H1 (cell line): Measurements from ENCODE around the gene RAD51B. TPM values are rescaled to one million over a fixed set of nuclear protein-coding genes. Genes with fewer than 3 reads are reported as not detected.

Experiments
- CTCF ChIA-PET: fragments of 300-600 bp; sonication (Branson Sonifier 250); formaldehyde crosslinking; loops from one replicate; lab custom pipeline; 2021; ENCODE audit not compliant: partially characterized antibody; lab: Charles Lee
- POLR2A ChIA-PET: fragments of 300-600 bp; sonication (Branson Sonifier 250); formaldehyde crosslinking; loops from one replicate; lab custom pipeline; 2021; ENCODE audit warnings: inconsistent platforms; ENCODE audit not compliant: partially characterized antibody; lab: Charles Lee
- DNase-seq, 2 experiments: peaks; one replicate each; pipeline versions ENCODE4 v3.0.0 to v3.0.0-alpha.2; 2010 to 2022; ENCODE audit warnings: low spot score in 2 of 2, low read depth in 1 of 2, mixed read lengths in 1 of 2
- FAIRE-seq: peaks from 2 replicates; lab custom pipeline; 2011; peaks lifted over from hg19 to GRCh38; lab: Jason Lieb, UNC
- H2AFZ ChIP-seq: 2 replicates; pipeline ENCODE4 v1.8.1; 2012; ENCODE audit warnings: low read length, inconsistent platforms
- H2AK5ac ChIP-seq: 2 replicates; pipeline ENCODE4 v1.6.1; 2013; ENCODE audit warnings: low read depth, low read length
- H2BK120ac ChIP-seq: replicated peaks from 2 replicates; pipeline ENCODE3; 2013; ENCODE audit warnings: low read depth, low read length, inconsistent platforms
- H2BK12ac ChIP-seq: 2 replicates; pipeline ENCODE4 v1.6.1; 2013; ENCODE audit warnings: low read depth, low read length
- H2BK15ac ChIP-seq: 2 replicates; pipeline ENCODE4 v1.6.1; 2013; ENCODE audit warnings: low read length
- H2BK20ac ChIP-seq: 2 replicates; pipeline ENCODE4 v1.6.1; 2013; ENCODE audit warnings: low read length
- H2BK5ac ChIP-seq: 2 replicates; pipeline ENCODE4 v1.6.1; 2013; ENCODE audit warnings: low read depth, low read length
- H3K14ac ChIP-seq: 2 replicates; pipeline ENCODE4 v1.6.1; 2013; ENCODE audit warnings: inconsistent platforms; ENCODE audit not compliant: insufficient read length
- H3K18ac ChIP-seq: 2 replicates; pipeline ENCODE4 v1.6.1; 2013; ENCODE audit warnings: low read length; ENCODE audit errors: extremely low read depth
- H3K23ac ChIP-seq: 2 replicates; pipeline ENCODE4 v1.6.1; 2013; ENCODE audit warnings: inconsistent platforms; ENCODE audit not compliant: insufficient read length
- H3K23me2 ChIP-seq: 2 replicates; pipeline ENCODE4 v1.6.1; 2013; ENCODE audit warnings: low read depth, low read length
- H3K27ac ChIP-seq: 2 replicates; pipeline ENCODE4 v1.6.1; 2011; ENCODE audit warnings: low read depth, low read length, inconsistent platforms
- H3K27me3 ChIP-seq, 4 experiments: replicated peaks in 1 of 4; 1 replicate in 1 of 4; 2 replicates in 3 of 4; pipeline versions ENCODE4 v1.6.1 to v1.8.1; 2011 to 2013; ENCODE audit warnings: low read length in 3 of 4, mild to moderate bottlenecking in 3 of 4, inconsistent platforms in 2 of 4, mixed read lengths in 2 of 4, moderate library complexity in 1 of 4; ENCODE audit not compliant: control insufficient read depth in 3 of 4, insufficient read depth in 3 of 4; ENCODE audit errors: extremely low read depth in 1 of 4
- H3K36me3 ChIP-seq, 4 experiments: 2 replicates each; pipeline versions ENCODE4 v1.6.1 to v1.8.1; 2011 to 2013; ENCODE audit warnings: mild to moderate bottlenecking in 4 of 4, low read length in 3 of 4, moderate library complexity in 2 of 4, control low read depth in 1 of 4, inconsistent platforms in 1 of 4; ENCODE audit not compliant: insufficient read depth in 4 of 4, control insufficient read depth in 2 of 4
- H3K4ac ChIP-seq: replicated peaks from 2 replicates; pipeline ENCODE3; 2013; ENCODE audit warnings: low read length, low read depth, mixed read lengths, inconsistent platforms; ENCODE audit not compliant: insufficient read length
- H3K4me1 ChIP-seq, 4 experiments: replicated peaks in 1 of 4; 1 replicate in 1 of 4; 2 replicates in 3 of 4; pipeline versions ENCODE4 v1.6.1 to v1.8.1; 2011 to 2013; ENCODE audit warnings: low read length in 3 of 4, inconsistent platforms in 2 of 4, mixed read lengths in 1 of 4; ENCODE audit not compliant: insufficient read depth in 4 of 4, control insufficient read depth in 3 of 4
- H3K4me2 ChIP-seq, 2 experiments: 2 replicates each; pipeline versions ENCODE4 v1.6.1 to v1.8.1; 2011 to 2013; ENCODE audit warnings: low read depth in 2 of 2, low read length in 2 of 2, control low read depth in 1 of 2, inconsistent platforms in 1 of 2, mild to moderate bottlenecking in 1 of 2; ENCODE audit not compliant: insufficient read depth in 1 of 2
- H3K4me3 ChIP-seq, 4 experiments: fragments of 200-600, 300-600 bp in 1 of 4; sonication (generic), shearing (Covaris generic), sonication (Bioruptor Twin) in 1 of 4; 2 replicates each; pipeline versions ENCODE4 v1.5.1 to v1.8.1; 2011 to 2016; ENCODE audit warnings: low read length in 4 of 4, low read depth in 3 of 4, control low read depth in 2 of 4, inconsistent platforms in 2 of 4, mild to moderate bottlenecking in 2 of 4, mixed read lengths in 1 of 4, moderate library complexity in 1 of 4; ENCODE audit not compliant: insufficient read depth in 2 of 4; ENCODE audit errors: extremely low read depth in 1 of 4
- H3K56ac ChIP-seq: replicated peaks from 2 replicates; pipeline ENCODE3; 2013; ENCODE audit warnings: low read depth, mild to moderate bottlenecking, mixed read lengths, low read length, inconsistent platforms; ENCODE audit not compliant: insufficient read length
- H3K79me1 ChIP-seq: 2 replicates; pipeline ENCODE4 v1.6.1; 2013; ENCODE audit warnings: low read depth, low read length, control low read depth
- H3K79me2 ChIP-seq, 2 experiments: 2 replicates each; pipeline versions ENCODE4 v1.6.1 to v1.8.1; 2012 to 2013; ENCODE audit warnings: low read length in 2 of 2, mild to moderate bottlenecking in 2 of 2, inconsistent platforms in 1 of 2; ENCODE audit not compliant: insufficient read depth in 2 of 2, control insufficient read depth in 1 of 2
- H3K9ac ChIP-seq, 4 experiments: replicated peaks in 1 of 4; 1 replicate in 1 of 4; 2 replicates in 3 of 4; pipeline versions ENCODE4 v1.6.1 to v1.8.1; 2011 to 2013; ENCODE audit warnings: low read depth in 3 of 4, low read length in 3 of 4, control low read depth in 2 of 4, mild to moderate bottlenecking in 2 of 4, moderate library complexity in 2 of 4, inconsistent platforms in 1 of 4; ENCODE audit errors: extremely low read depth in 1 of 4
- H3K9me3 ChIP-seq, 2 experiments: 2 replicates each; pipeline versions ENCODE4 v1.6.1 to v1.8.1; 2012 to 2013; ENCODE audit warnings: mild to moderate bottlenecking in 2 of 2, moderate library complexity in 2 of 2, control low read depth in 1 of 2, inconsistent platforms in 1 of 2, low read depth in 1 of 2, low read length in 1 of 2, mixed read lengths in 1 of 2; ENCODE audit not compliant: insufficient read depth in 2 of 2
- H4K20me1 ChIP-seq, 2 experiments: replicated peaks in 1 of 2; 2 replicates each; pipeline versions ENCODE3 to v1.8.1; 2011 to 2013; ENCODE audit warnings: inconsistent platforms in 2 of 2, low read length in 2 of 2, mild to moderate bottlenecking in 1 of 2; ENCODE audit not compliant: insufficient read depth in 2 of 2, control insufficient read depth in 1 of 2
- H4K5ac ChIP-seq: 2 replicates; pipeline ENCODE4 v1.6.1; 2013; ENCODE audit warnings: low read length, low read depth, mixed read lengths, inconsistent platforms; ENCODE audit not compliant: insufficient read length
- H4K8ac ChIP-seq: 2 replicates; pipeline ENCODE4 v1.8.0; 2013; ENCODE audit warnings: mild to moderate bottlenecking, moderate library complexity, low read length, inconsistent platforms; ENCODE audit not compliant: insufficient read depth; ENCODE audit errors: extremely low read depth
- H4K91ac ChIP-seq: replicated peaks from 2 replicates; pipeline ENCODE3; 2013; ENCODE audit warnings: low read length, mixed read lengths, inconsistent platforms; ENCODE audit not compliant: insufficient read length
- ATF3 ChIP-seq: IDR thresholded peaks from 2 replicates; pipeline ENCODE4 v1.6.1; 2011; ENCODE audit warnings: low read depth, mild to moderate bottlenecking, low read length; ENCODE audit not compliant: insufficient read depth
- CHD2 ChIP-seq: IDR thresholded peaks from 2 replicates; pipeline ENCODE4 v1.6.1; 2012; ENCODE audit warnings: low read length, improper control_type of control experiment
- EGR1 ChIP-seq: IDR thresholded peaks from 2 replicates; pipeline ENCODE4 v1.6.1; 2011; ENCODE audit warnings: low read depth, low read length, borderline replicate concordance
- EP300 ChIP-seq, 2 experiments: IDR thresholded peaks; 1 replicate in 1 of 2; 2 replicates in 1 of 2; pipeline ENCODE4 v1.6.1; 2011 to 2012; ENCODE audit warnings: low read depth in 2 of 2, low read length in 2 of 2, mild to moderate bottlenecking in 2 of 2, borderline replicate concordance in 1 of 2, inconsistent platforms in 1 of 2, moderate library complexity in 1 of 2
- FOSL1 ChIP-seq: IDR thresholded peaks from 2 replicates; pipeline ENCODE4 v1.6.1; 2011; ENCODE audit warnings: mild to moderate bottlenecking, low read depth, low read length, moderate library complexity; ENCODE audit not compliant: insufficient read depth
- GABPA ChIP-seq: IDR thresholded peaks from 2 replicates; pipeline ENCODE4 v1.6.1; 2011; ENCODE audit warnings: mild to moderate bottlenecking, low read length, moderate library complexity, borderline replicate concordance; ENCODE audit not compliant: insufficient read depth
- JUND ChIP-seq: IDR thresholded peaks from 2 replicates; pipeline ENCODE4 v1.6.1; 2011; ENCODE audit warnings: mild to moderate bottlenecking, improper control_type of control experiment, low read length
- MAX ChIP-seq: IDR thresholded peaks from 2 replicates; pipeline ENCODE4 v1.6.1; 2012; ENCODE audit warnings: inconsistent platforms
- PHF8 ChIP-seq: fragments of 200-600 bp; sonication (generic); conservative IDR thresholded peaks from 2 replicates; pipeline ENCODE4 v1.7.1; 2012; ENCODE audit warnings: low read depth, mild to moderate bottlenecking, inconsistent platforms, low read length, moderate library complexity
- POU5F1 ChIP-seq: IDR thresholded peaks from 2 replicates; pipeline ENCODE4 v1.6.1; 2011; ENCODE audit warnings: low read depth, mild to moderate bottlenecking, low read length, moderate library complexity
- RNF2 ChIP-seq: fragments of 200-900, 300-1000 bp; sonication (generic); IDR thresholded peaks from 2 replicates; pipeline ENCODE4 v1.7.1; 2016; ENCODE audit warnings: borderline replicate concordance, low read depth, mild to moderate bottlenecking, antibody characterized with exemption, low read length; ENCODE audit not compliant: poor library complexity, severe bottlenecking; ENCODE audit errors: missing control alignments
- SIX5 ChIP-seq: IDR thresholded peaks from 2 replicates; pipeline ENCODE4 v1.6.1; 2011; ENCODE audit warnings: mild to moderate bottlenecking, low read depth, low read length
- TAF7 ChIP-seq: optimal IDR thresholded peaks from 2 replicates; pipeline ENCODE3; 2011; ENCODE audit warnings: low read depth, mild to moderate bottlenecking, inconsistent platforms, low read length, moderate library complexity, borderline replicate concordance
- WGBS, 2 experiments: shearing (Covaris generic) in 1 of 2; methylation state at CpG; one replicate each; pipeline versions ENCODE4 v1.1.6 to v1.1.7; 2013 to 2015; ENCODE audit warnings: low lambda C conversion rate in 2 of 2, mixed read lengths in 2 of 2, inconsistent platforms in 1 of 2, low coverage in 1 of 2, missing lambda C conversion rate in 1 of 2; ENCODE audit not compliant: insufficient replicate concordance in 2 of 2, insufficient coverage in 1 of 2, insufficient read length in 1 of 2; ENCODE audit errors: extremely low coverage in 1 of 2, missing lambda C conversion rate in 1 of 2; 5-methylcytosine and 5-hydroxymethylcytosine counted together
- polyA plus RNA-seq, 7 experiments: library from polyadenylated mRNA; depleted of rRNA in 3 of 7; stranded (reverse) in 5 of 7; unstranded in 2 of 7; fragments of >200 nt in 5 of 7; fragments of 200-250 nt in 2 of 7; gene quantifications; 1 replicate in 5 of 7; 2 replicates in 1 of 7; 4 replicates in 1 of 7; pipeline versions ENCODE4 v1.2.1 to v1.2.3, GENCODE V29; 2011 to 2013; ENCODE audit warnings: missing spikeins in 2 of 7, mixed read lengths in 2 of 7
- total RNA-seq: library from RNA; stranded (reverse); fragmentation: NEBNext Ultra II Directional; extraction: Animal tissue kit (Norgen Biotek cat#: 25700); gene quantifications from 2 replicates; pipeline ENCODE4 v1.2.1, GENCODE V29; 2021

Gene RAD51B
- total and polyA plus RNA-seq, 2 of the 8 experiments (the other 6 are each of a cell fraction or from before 2014, with no cell fraction given) = 3.9 to 14.9 TPM

- H3K23ac ChIP-seq = no peak overlapping the region
- H4K20me1 ChIP-seq = no peaks in the 10 kb centered on the region
- H4K8ac ChIP-seq = no peak overlapping the region
- no peak overlapping the region for H3K27ac ChIP-seq
- H2AK5ac ChIP-seq = no peak overlapping the region
- H2BK5ac ChIP-seq = no peak overlapping the region
- H2BK20ac ChIP-seq = no peak overlapping the region
- no peak overlapping the region for H2BK12ac ChIP-seq
- no peaks in the 10 kb centered on the region for H3K79me1 ChIP-seq
- H3K4me2 ChIP-seq = no peak overlapping the region
- peaks cover 0 to 8% of the 10 kb centered on the region in 2 experiments; a peak in 2 of 4 replicates for H3K9me3 ChIP-seq
- H2BK15ac ChIP-seq = no peak overlapping the region
- DNase-seq (no peak), FAIRE-seq (no peak)
- no peak overlapping the region for H3K18ac ChIP-seq
- H3K56ac ChIP-seq = no peak overlapping the region
- H3K23me2 ChIP-seq = no peaks in the 10 kb centered on the region
- no peak overlapping the region for H2AFZ ChIP-seq
- no peaks in the 10 kb centered on the region; a peak in 2 of 8 replicates for H3K36me3 ChIP-seq
- no peak overlapping the region for H4K5ac ChIP-seq
- H4K91ac ChIP-seq = no peak overlapping the region
- H3K4ac ChIP-seq = no peak overlapping the region
- H3K9ac ChIP-seq = no peak overlapping the region
- H3K79me2 ChIP-seq = no peaks in the 10 kb centered on the region
- WGBS, 2 experiments = 92% methylated on average over 4 of the region's 4 CpGs; no CpG with 5 or more reads in 1 of the 2 experiments
- no peak overlapping the region for H2BK120ac ChIP-seq
- no peak overlapping the region for H3K14ac ChIP-seq
- CTCF ChIA-PET = interaction anchor here (0.6 kb wide), 1 partner anchor 837 kb away, joined by 3 read pairs; no protein-coding TSS in a partner anchor
- POLR2A ChIA-PET = no interaction called here
- no peak overlapping the region for H3K4me3 ChIP-seq
- no peaks in the 10 kb centered on the region for H3K4me1 ChIP-seq
- no peaks in the 10 kb centered on the region for H3K27me3 ChIP-seq
- TF ChIP-seq FOSL1 (no peak), PHF8 (no peak), JUND (no peak), POU5F1 (no peak), EGR1 (no peak), CHD2 (no peak), TAF7 (no peak), GABPA (no peak), ATF3 (no peak), EP300 (IDR thresholded peaks at IDR 0.05; ENCODE audit: borderline replicate concordance in 1 of 2, low read depth in 2 of 2, low read length in 2 of 2) (no peak), RNF2 (no peak), SIX5 (no peak), MAX (no peak)
These were observed 130.2 kb downstream of the RAD51B start for GRCh38 chr14:67949771-67950170.
